Fibroblast of skin of back (primary cell): ENCODE data around the gene BBS9.
A peak's percentile ranks its signal among the peaks of the same experiment; 100 is the strongest.

ENCODE experiments used
- DNase-seq: peaks from one replicate; pipeline ENCODE4 v3.0.0-alpha.2; 2013

Gene BBS9

DNA sequence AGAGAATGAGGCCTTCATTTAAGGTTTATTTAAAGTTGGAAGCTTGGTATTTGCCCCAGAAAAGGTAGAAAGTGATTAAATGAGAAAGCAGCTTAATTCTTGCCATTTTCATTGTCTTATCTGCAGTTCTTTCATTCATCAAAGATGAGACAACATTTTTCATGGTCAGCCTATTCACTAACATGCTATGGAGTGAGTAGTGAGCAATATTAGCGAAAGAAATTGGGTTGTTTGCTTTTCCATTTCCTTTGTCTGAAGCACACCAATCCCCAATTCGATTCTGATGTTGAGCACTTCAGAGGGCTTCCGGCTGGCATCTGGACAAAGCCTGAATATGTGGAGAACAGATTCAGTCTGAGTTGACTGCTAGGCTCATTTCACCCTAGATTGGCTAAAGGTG is 317.2 kb downstream of the BBS9 start:
- DNase-seq: peak; percentile 26

GRCh38 chr7:33448035-33448434 is 318.7 kb downstream of the BBS9 start:
- no peak for DNase-seq

DNA sequence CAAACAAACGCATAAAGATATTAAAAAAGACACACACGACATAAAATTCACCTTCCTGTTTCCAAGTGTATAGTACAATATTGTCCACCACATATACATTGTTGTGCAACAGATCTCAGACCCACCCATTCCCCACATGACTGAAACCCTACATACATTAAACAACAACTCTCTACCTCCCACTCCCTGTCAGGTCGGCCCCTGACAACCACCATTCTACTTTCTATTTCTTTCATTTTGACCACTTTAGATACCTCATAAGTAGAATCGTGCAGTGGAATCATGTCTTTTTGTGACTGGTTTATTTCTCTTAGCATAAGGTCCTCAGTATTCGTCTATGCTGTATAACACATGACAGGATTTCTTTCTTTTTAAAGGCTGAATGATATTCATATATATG is 320.5 kb downstream of the BBS9 start:
- no peak for DNase-seq

DNA sequence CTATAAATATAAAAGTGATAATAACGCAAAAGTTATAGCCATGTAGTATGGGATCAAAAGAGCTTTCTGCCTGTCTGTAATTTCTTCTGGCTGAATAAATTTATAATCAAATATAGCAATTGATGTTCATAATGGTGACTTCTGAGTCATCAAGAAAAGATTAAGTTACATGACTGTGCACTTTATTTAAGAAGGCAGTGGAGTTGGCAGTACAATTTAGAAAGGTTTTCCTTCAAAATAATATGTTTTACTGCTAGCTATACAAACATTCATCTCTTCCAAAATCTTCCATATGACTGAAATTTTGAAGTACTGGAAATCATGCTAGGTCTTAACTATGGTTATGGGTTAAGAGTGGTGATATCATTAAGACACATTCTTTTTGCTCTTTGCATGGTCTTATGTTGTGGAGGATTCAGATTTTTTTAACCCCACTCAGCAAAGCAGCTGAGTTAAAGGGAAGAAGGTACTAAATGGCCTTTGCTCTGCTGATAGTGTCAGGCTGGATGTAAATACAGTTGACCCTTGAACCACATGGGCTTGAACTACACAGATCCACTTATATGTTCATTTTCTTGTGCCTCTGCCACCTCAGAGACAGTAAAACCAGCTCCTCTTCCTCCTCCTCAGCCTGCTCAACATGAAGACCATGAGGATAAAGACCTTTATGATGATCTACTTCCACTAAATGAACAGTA is 323.6 kb downstream of the BBS9 start:
- DNase-seq: peak; percentile 31

GRCh38 chr7:33457039-33457438 is 327.7 kb downstream of the BBS9 start:
- no peak for DNase-seq

DNA sequence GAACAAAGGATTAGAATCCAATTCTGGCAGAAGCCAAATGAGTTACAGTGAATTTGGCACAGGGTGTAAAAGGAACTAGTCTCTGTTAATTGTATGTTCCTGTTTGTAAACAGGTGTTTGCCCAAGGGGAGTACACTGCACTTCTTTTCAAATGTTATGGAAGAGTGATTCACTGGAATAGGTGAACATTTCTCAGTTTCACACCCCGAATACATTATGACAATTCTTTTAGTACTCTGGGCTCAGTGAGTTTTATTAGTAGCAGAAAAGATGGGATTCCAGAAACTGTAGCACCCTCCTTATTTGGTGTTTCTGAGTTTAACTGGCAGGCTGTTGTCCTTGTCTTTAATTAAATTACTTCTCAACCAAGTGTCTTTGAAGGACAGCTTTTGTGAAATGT is 329.2 kb downstream of the BBS9 start:
- DNase-seq: no peak

- DNase-seq: peak; percentile 68
These were observed 330.0 kb downstream of the BBS9 start for GRCh38 chr7:33459340-33459751.

GRCh38 chr7:33463131-33463530 is 333.8 kb downstream of the BBS9 start:
- no peak for DNase-seq

- no peak for DNase-seq
These were observed 336.8 kb downstream of the BBS9 start for GRCh38 chr7:33466203-33466602.

GRCh38 chr7:33471636-33472242 is 342.4 kb downstream of the BBS9 start:
- no peak for DNase-seq

DNA sequence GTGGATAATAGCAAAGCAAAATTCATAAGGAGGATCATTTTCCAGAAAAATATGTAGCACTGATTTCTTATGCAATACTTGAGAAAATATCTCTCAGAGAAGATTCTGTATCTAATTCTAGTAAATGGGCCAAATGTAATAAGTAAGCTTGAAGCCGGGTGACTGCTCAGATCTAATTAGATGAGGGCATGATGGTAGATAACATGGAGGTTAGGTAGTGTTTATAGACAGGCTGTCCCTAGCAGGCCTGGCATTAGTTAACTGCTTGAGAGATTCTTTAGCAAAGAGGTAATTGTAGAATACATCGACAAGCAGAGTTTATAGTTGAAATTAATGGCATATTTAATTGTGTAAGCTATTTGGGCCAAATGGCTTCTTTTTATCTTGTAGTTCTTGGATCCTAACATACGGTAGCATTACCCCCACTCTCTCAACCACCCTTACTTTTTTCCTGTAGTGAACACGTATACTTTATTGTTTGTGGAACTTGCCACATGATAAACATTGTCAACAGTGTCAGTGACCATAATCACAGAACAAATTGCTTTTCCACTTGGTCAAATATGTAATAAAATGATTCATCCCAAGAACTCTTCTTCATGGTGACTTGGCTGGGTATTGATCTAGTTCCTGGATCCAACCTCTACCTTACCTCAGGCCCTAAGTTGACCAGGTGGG is 343.1 kb downstream of the BBS9 start:
- no peak for DNase-seq

DNA sequence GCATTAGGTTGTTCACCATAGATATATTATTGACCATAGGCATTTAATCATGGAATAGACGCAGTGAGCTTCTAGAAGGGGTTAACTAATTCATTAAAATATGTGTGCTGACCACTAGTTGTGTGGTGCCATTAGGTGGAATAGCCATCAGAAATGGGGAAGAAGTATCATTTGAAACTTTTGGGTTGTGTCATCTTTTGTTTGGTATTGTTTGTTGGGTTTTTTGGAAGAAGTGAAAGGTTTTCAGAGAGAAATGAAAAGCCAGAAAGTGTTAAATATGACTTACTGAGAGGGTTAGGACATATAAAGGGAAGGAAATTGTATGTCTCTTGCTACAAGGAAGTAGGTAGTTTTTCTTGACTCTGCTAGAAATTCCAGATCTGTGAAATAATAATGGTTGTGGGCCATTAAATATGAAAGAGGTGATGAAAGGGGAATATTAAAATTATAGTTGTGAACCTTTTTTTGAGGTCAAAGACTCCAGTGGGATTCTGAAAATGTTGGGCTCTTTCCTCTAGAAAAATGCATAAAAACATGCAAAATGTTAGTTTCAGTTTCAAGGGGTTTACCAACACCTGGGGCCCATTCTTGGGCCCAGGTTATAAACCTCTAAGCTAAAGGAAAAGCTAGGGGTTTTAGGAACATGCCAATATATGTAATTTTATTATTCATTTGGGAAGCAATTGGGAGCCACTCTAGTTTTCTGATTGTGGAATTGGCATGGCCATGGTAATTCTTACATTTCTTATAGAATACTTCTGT is 348.5 kb downstream of the BBS9 start:
- no peak for DNase-seq

DNA sequence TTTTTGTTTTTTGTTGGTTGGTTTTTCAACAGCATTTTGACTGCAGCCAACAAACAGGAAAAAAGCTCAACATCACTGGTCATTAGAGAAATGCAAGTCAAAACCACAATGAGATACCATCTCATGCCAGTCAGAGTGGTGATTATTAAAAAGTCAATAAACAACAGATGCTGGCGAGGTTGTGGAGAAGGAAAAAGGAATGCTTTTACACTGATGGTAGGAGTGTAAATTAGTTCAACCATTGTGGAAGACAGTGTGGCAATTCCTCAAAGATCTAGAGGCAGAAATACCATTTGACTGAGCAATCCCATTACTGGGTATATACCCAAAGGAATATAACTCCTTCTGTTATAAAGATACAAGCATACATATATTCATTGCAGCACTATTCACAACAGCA is 355.1 kb downstream of the BBS9 start:
- peak; percentile 27 for DNase-seq

DNA sequence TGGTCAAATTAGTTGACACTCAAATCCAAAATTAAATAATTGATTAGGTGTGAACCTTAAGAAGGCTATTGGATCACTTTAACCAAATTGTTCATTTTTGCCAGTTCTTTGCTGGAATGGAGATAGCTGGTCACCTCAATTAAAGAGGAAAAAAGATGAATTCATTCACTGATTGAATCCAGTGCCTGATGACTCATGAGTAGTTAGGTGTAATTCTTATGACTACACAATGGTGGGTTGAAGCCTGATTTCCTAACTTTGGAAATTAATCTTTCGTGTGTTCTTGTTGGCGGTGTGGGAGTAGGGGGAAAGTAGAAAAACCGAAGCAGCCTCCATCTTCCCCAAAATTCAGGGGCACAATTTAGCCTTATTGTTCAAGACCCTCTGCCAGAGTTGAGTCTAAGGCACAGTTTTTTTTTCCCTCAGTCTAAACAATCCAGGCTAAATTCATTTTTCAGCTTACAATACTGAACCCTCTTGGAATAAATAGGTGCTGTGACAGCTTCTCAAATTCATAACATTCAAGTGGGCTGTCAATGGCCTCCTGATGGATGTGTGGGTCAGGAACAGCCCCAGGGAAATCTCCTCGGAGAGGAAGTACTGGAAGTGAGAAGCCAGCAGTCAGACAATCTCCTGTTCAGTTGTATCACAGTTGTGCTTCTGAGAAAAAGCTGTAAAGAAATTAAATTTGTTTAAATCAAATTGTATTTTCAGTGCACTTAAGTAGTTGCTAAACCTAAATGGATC is 356.6 kb downstream of the BBS9 start:
- no peak for DNase-seq

DNA sequence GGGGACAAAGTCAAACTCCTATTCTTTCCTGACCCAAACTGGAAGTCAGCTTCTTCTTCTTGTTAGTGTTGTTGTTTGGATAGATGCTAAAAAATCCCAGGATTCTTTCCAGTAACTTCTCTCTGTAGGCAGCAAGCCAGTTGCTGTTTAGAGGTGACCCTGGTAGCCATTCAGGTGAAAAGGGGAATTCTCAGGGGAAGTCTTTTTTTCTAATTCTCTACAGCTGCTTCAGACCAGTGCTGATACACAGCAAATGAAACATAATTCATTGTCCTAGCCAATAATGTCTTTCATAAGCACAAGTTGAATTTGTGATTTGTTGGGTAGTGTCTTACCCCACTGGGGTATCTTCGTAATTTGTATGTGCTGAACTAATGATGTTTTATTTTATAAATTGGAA is 357.3 kb downstream of the BBS9 start:
- no peak for DNase-seq

- no peak for DNase-seq
These were observed 358.8 kb downstream of the BBS9 start for GRCh38 chr7:33487998-33488682.

- DNase-seq: peak; percentile 25
These were observed 365.1 kb downstream of the BBS9 start for GRCh38 chr7:33494474-33494873.

GRCh38 chr7:33495207-33495606 is 365.8 kb downstream of the BBS9 start:
- DNase-seq: peak; percentile 85

DNA sequence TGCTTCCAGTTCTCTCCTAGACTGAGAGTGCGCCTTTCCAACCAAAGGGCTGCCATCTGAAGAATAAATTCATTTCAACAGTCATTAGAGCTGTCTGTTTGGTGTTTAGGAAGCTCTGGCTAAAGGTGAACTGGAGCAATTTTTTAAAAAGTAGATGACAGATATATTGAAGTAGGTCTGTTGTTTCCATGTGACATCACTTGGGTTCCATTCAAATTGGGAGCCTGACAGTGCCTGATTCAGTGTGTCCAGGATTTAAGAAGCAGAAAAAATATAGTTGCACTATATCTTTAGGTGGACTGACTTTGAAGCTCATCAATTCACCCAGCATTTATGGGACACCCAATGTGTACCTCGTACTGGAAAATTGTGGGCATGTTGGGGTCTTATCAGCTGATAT is 367.7 kb downstream of the BBS9 start:
- no peak for DNase-seq

GRCh38 chr7:33500703-33501701 is 371.6 kb downstream of the BBS9 start:
- peak; percentile 26 for DNase-seq

GRCh38 chr7:33503014-33503413 is 373.6 kb downstream of the BBS9 start:
- DNase-seq: no peak
